ENCODE measurements around the gene MTX1.
A peak's percentile ranks its signal among the peaks of the same experiment; 100 is the strongest.
"Not testable (repeated sequence)": the region's sequence is repeated elsewhere in the genome, so short reads cannot be mapped to it uniquely, and the experiment has no call there.

MTX1 gene

DNA sequence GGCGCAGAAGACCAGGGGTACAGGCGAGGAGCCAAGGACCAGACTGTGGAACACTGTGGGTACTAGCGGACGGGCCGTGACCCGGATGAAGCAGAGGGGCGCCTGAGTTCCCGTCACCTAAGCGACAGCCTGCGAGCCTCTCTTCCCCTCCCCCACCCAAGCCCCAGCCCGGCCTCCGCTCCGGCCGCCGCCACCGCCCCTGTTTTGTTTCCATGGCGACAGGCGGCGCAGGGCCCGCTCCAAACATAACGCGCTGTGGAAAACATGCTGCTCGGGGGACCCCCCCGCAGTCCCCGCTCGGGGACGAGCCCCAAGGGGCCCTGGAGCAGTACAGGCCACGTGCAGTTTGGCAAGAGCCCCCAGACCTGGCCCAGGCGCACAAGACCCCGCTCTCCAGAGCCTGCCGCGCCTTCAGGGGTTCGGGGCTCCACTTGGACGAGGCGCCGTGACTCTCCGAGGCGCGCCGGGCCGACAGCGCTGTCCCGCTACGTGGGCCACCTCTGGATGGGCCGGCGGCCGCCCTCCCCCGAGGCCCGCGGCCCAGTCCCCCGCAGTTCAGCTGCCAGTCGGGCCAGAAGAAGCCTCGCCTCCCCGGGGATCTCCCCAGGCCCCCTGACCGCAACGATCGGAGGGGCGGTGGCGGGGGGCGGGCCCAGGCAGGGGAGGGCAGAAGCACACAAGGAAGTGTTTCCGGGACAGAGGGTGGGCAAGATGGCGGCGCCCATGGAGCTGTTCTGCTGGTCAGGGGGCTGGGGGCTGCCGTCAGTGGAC lies at the start of gene MTX1:
MTX1 (plus strand) TSS at position 155 of the 771 bp plus-strand sequence; CDS start at position 265, 110 bp downstream.
- DNase-seq, result peak; percentile 79

DNA sequence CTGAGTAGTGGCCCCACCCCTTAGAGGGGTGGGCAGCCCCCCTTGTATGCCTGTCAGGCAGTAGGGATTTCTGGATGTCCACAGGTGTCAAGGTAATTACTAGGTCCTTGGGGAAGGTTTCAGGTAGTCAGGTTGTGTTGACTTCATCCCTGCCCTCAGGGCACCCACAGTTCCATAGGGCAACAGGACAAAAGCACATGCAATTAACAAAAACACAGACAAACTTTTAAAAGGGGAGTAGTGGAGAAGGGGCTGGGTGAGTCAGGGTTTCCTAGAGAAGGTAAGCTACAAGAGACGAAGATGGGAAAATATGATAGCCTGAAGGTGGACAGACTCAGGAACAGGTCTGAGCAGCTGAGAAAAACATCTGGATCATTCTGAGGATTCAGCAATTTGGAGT lies 49.5 kb upstream of the MTX1 start:
- no peak for DNase-seq

DNA sequence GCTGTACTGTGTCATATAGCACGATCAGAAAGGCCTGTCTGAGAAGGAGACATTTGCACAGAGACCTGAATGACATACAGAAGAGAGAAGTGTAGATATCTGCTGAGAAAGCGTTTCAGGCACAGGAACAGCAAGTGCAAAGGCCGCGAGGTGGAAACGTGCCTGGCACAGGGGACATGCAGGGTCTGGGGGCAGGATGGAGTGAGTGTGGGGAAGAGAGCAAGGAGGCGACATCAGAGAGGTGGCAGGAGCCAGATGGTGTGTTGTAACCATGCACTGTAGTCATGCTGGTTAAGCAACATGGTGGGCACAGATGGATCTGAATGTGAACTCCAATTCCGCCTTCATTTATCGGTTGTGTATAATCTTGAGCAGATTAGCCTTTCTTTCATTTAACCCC lies 48.4 kb upstream of the MTX1 start:
- DNase-seq, result no peak

DNA sequence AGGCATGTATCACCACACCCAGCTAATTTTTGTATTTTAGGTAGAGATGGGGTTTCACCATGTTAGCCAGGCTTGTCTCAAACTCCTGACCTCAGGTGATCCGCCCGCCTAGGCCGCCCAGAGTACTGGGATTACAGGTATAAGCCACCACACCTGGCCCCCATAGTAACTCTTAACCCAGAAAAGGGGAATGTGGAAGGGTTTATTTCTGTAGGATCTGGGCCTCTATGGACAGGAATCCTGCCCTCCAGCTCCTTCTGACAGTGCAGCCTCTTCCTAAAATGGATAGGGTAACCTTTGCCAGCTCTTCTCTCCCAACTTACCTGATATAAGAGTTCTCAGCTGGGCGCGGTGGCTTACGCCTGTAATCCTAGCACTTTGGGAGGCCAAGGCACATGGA lies 45.9 kb upstream of the MTX1 start:
- DNase-seq, result not testable (repeated sequence)

- not testable (repeated sequence) for DNase-seq
Observed at GRCh38 chr1:155163785-155164184, 44.7 kb upstream of the MTX1 start.

GRCh38 chr1:155164625-155165024 lies 43.9 kb upstream of the MTX1 start:
- DNase-seq, result not testable (repeated sequence)

- no peak for DNase-seq
Observed at GRCh38 chr1:155166051-155166470, 42.4 kb upstream of the MTX1 start.

GRCh38 chr1:155166471-155167165 lies 41.9 kb upstream of the MTX1 start:
- DNase-seq, result peak; percentile 62

DNA sequence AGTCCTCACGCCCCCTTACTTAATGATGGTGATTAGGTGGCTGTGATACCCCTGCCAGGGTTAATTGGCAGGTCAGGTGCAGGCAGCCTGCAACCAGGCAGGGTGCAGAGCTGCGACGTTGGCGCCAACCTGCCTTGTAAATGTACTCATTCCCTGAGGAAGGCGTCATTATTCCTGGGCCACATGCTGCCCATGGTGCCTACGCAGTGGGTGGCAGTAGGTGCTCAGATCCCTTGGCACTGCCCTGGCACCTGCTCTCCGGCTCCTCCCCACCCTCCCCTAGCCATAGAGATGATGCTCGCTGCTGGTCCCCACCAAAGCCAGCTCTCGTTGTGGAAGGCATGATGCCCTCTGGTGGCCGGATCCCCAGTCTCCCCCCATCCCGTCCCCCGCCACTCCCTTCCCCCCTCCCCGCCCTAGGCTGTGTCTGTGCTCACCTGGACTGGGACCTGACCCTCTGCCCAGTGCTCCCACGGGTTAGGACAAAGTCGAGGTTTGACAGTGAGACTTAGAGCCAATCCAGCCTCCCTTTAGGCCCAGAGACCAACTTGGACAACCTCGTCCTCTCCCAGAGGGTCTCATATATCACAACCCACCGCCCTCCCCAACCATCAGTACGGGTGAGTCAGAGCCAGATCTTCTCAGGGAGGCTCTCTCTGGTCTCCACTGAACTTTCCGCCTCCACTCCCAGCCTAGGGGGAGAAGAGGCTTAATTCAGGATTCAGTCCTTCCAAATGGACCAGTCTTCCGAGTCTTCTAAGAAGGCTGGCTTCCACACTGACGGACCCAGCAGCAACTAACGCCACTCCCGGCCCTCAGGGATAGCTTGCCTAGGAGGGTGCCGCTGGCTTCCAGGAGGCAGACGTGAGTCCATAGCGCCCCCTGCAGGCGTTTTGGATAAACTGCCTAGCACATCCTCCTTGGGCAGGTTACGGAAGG lies 41.1 kb upstream of the MTX1 start:
- DNase-seq, result peak; percentile 92

- DNase-seq, result not testable (repeated sequence)
Observed at GRCh38 chr1:155168105-155168445, 40.4 kb upstream of the MTX1 start.

- no peak for DNase-seq
Observed at GRCh38 chr1:155168456-155169210, 39.9 kb upstream of the MTX1 start.

GRCh38 chr1:155169541-155169940 lies 39.0 kb upstream of the MTX1 start:
- no peak for DNase-seq

GRCh38 chr1:155170101-155170785 lies 38.3 kb upstream of the MTX1 start:
- DNase-seq, result no peak

DNA sequence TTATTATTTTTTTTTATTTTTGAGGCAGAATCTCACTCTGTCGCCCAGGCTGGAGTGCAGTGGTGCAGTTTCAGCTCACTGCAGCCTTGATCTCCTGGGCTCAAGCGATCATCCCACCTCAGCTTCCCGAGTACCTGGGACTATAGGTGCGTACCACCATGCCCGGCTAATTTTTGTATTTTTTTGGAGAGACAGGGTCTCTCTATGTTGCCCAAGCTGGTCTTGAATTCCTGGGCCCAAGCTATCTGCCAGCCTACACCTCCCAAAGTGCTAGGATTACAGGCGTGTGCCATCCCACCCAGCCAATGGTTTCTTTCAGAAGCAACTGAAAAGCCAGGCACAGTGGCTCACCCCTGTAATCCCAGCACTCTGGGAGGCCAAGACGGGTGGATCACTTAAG lies 37.7 kb upstream of the MTX1 start:
- no peak for DNase-seq

DNA sequence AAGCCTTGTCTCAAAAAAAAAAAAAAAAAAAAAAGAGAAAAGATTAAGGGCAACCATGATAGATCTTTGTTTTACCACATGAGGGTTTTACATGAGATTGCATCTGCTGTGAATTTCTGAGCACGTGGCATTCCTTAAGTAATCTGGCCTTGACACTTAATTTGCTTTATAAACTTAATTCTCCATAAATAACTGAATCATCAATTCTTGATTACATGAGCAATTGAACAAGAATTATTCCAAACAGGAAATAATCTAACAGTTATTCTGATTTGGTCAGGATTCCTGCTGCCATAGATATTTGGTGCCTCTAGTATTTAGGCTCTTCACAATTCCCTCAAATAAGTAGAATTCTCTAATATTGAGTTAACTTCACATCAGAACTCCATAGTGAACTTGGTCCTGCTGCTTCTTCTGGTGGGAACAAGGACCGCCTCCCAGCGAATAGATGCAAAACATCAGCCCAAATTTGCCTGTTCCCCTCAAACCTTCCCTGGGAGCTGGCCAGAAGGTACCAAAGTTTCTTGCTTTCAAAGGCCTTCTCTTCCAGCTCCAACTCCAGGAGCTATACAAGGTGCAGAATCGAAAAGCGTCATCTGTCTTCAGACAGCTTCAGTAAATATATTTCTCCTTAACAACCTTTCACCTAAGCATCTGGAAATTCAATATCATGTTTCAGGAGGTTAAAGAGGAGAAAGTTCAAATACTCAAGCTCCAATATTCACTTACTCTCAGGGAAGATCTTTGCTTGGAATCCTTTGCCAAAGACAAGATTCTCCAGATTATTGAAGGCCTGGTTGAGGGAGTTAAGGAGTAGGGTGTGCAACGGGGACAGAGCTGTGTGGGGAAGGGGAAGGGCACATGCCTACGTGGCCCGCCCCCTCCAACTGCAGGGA lies 36.4 kb upstream of the MTX1 start:
- DNase-seq, result no peak

DNA sequence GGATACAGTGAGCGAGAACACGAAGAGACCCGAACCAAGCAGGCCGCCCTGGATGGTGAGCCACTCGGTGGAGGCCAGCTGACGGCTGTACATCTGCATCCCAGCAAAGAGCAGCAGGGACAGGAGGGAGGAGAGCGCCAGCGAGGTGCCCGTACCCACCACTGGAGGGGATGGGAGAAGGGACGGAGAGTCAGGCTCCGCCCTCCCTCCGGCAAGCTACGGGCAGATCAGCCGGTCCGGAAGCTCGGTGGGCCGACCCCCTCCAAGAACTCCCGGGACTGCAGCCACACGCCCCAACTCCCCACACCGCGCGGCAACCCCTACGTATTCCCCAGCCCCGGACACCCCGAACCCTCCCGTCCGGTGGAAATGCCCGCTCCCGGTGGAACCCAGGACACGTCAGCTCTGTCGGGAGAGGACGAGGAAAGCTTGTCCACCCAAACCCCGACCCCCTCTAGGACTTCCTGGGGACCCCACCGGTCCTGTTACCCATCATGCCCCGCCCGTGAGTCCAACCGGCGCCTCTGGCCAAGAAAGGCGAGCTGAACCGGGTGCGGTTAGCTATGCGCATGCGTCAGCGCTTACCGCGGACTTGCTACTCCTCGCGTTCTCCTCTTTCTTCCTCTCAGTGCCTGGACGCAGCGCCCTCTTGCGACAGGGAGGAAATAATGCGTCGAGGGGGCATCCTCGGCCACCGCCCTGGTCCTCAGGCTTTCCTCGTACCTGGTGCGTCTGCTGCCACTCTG lies 35.6 kb upstream of the MTX1 start, which contains the start of gene KRTCAP2:
KRTCAP2 (minus strand) TSS at position 573 of the 746 bp plus-strand sequence; CDS start at position 493, 80 bp downstream.
- DNase-seq, result peak; percentile 97

DNA sequence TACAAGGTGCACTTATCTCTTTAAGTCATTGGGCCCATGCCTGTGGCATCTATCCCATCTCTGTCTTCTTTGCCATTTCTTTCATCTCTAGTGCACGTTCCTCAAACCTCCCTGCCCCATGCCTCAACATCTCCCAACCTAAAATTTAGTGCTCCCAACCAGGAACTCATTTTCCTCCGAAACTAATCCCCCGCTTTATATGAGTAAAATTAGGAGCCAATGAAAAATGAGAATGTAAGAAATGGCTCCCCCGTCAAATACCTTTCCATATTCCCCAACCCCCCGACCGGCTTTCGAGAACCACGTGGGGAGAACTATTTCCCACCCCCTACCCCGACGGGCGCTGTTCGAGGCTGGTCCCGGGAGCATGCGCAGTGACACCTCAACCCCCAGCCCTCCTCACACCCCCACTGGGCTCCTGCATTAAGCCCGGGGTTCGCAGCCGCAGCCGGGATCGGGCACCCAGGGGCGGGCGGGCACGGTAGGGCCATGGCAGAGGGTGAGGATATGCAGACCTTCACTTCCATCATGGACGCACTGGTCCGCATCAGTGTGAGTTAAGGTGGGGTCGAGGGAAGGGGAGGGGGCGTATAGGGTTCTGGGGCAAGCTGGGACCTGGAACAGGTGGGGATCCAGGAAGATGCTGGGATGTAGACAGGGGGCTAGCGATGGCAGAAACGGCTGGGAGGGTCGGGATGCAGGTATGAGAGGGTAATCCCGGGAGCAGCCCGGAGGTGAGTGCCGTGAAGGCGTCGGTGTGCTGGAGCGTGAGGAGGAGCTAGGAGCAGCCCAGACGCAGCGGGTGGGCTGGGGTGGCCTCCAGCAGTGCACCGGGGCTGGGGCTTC lies 34.8 kb upstream of the MTX1 start, which contains the start of gene TRIM46:
TRIM46 (plus strand) TSS at position 372 of the 846 bp plus-strand sequence; CDS start at position 490, 118 bp downstream.
- peak; percentile 45 for DNase-seq

Measured in DMS153 (cell line).